Bronchial epithelial cell (primary cell): ENCODE results near the gene ABCA2. TPM values are rescaled to one million over a fixed set of nuclear protein-coding genes. Genes with fewer than 3 reads are reported as not detected.

ENCODE experiments used
- DNase-seq: peaks from one replicate; pipeline ENCODE4 v3.0.0-alpha.2; 2010; ENCODE audit warnings: low read depth
- FAIRE-seq: peaks from 2 replicates; lab custom pipeline; 2011; peaks lifted over from hg19 to GRCh38; lab: Jason Lieb, UNC
- H3K27me3 ChIP-seq: 2 replicates; pipeline ENCODE4 v1.5.1; 2011; ENCODE audit warnings: low read length; ENCODE audit not compliant: control insufficient read depth, insufficient read depth
- H3K36me3 ChIP-seq: 2 replicates; pipeline ENCODE4 v1.5.1; 2011; ENCODE audit warnings: low read length; ENCODE audit not compliant: control insufficient read depth, insufficient read depth
- H3K4me3 ChIP-seq: 2 replicates; pipeline ENCODE4 v1.5.1; 2011; ENCODE audit warnings: mild to moderate bottlenecking, low read depth, low read length, control low read depth
- total RNA-seq: library from RNA; depleted of rRNA; stranded (reverse); fragments of >200 nt; gene quantifications from 2 replicates; pipeline ENCODE4 v1.2.1, GENCODE V29; 2014
- TF ChIP-seq, protein P1 (sequence below): IDR thresholded peaks from 2 replicates; pipeline ENCODE4 v1.5.1; 2011; ENCODE audit warnings: mild to moderate bottlenecking, moderate library complexity, low read length, control low read depth, inconsistent platforms; ENCODE audit not compliant: insufficient read depth, severe bottlenecking

ABCA2 gene
- total RNA-seq, 1 donor from 2014 or later: 5.5 TPM

DNA sequence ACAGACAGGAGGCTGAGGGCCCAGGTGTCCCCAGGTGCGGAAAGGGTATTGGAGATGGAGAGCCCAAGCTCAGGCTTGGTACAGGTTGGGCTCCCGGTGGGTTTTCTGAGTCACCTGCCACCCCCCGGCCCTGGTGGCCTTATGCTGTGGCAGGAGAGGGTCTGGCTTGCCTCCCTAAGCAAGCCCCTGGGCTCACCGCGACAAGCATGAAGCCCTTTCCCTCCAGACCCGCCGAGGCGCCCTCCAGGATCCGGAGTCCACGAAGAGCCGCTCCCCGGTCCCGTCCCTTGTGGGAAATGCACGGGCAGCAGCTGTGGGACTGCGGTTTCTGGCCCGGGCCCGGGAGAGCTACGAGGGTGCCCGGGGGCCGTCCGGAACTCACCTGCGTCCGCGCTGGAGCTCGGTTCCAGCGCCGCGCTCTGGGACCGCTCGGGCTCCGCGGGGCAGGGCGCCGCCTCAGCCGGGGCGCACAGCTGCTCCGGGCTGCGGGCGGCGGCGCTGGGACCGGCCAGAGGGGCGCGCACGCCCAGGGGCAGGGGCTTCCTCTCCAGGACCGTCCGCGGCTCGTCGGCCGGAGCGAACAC lies 41.6 kb upstream of the ABCA2 start:
- TF ChIP-seq, protein P1, sequence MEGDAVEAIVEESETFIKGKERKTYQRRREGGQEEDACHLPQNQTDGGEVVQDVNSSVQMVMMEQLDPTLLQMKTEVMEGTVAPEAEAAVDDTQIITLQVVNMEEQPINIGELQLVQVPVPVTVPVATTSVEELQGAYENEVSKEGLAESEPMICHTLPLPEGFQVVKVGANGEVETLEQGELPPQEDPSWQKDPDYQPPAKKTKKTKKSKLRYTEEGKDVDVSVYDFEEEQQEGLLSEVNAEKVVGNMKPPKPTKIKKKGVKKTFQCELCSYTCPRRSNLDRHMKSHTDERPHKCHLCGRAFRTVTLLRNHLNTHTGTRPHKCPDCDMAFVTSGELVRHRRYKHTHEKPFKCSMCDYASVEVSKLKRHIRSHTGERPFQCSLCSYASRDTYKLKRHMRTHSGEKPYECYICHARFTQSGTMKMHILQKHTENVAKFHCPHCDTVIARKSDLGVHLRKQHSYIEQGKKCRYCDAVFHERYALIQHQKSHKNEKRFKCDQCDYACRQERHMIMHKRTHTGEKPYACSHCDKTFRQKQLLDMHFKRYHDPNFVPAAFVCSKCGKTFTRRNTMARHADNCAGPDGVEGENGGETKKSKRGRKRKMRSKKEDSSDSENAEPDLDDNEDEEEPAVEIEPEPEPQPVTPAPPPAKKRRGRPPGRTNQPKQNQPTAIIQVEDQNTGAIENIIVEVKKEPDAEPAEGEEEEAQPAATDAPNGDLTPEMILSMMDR: no peak
- Histone ChIP-seq H3K27me3 (no peaks in the 10 kb centered on the region), H3K4me3 (peak overlapping the region; percentile 36), H3K36me3 (no peaks in the 10 kb centered on the region)
- no peak for DNase-seq
- no peak for FAIRE-seq

DNA sequence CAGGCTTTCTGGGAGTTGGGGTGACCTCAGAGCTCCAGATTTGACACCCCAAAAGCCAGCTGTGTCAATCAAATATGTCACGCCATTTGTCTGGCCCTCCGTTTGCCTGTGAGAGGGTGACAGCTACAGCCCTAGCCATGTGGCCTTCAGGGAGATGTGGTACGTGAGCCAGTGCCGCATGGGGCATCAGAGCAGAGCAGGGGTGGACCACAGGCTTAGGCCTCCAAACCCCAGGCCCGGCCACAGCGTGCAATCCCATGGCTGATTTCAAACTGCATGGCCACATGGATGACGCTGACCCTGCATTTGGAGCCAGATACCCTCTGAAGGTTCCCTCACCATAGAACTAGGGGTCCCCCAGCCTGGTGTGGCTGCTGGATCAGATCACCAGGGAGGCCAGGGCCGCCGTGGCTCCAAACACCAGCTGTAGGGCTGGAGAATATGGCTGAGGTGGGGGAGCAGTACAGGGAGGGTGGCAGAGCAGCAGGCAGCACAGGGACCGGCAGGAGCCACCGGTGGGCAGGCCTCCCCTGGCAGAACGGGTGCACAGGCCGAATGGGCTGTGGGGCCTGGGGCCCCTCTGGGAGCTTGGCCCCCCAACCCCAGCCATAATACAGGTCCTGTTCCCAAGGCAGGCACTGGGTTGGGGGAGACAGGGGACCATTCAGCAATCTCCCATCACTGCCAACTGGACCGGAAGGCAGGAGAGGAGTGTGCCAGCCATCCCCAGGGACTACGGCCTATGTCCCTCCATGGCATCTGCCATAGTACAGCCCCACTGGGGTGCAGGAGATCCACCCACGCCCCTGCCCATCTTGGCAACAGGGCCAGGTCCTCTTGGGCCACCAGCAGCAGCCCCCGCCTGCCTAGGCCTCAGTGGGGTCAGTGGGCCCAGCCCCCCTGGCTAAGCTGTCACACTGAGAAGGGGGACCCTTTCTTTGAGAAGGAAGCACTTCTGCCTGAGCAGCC lies 40.8 kb upstream of the ABCA2 start:
- TF ChIP-seq, protein P1: no peak
- DNase-seq (no peak), FAIRE-seq (no peak)
- no peaks in the 10 kb centered on the region for H3K36me3 ChIP-seq
- peak overlapping the region; percentile 36 for H3K4me3 ChIP-seq
- no peaks in the 10 kb centered on the region for H3K27me3 ChIP-seq

DNA sequence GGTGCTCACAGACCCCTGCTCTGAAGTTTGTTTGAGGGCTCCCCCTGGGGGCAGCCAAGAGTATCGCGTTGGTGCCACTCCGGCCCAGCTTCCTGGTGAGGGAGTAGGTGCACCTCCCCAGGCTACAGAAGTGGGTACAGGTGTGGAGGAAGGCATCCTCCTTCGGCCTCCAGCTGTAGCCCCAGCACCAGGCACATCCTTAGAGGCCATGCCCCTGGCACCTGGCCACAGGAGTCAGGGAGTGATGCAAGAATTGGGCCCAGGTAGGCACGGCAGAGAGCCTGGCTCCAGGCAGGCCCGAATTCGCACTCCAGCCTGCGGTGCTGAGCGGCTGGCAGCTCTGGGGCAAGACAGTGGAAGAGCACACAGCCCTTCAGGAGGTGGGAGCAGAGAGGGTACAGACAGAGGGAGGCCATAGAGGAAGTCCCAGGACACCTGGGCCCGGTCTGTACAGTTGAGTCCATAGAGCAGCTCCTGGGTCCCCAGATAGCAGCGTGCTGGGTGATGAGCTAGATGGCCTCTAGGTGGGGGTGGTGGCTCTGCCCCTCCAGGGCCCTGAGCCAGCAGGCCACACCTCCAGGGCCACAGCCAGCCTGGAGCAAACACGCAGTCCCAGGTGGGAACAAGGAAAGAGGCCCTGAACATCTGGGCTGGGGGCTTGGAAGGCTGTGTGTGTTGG lies 40.0 kb upstream of the ABCA2 start:
- TF ChIP-seq, protein P1: peak; percentile 89
- DNase-seq (peak; percentile 72), FAIRE-seq (no peak)
- H3K36me3 ChIP-seq: no peaks in the 10 kb centered on the region
- no peaks in the 10 kb centered on the region for H3K27me3 ChIP-seq
- H3K4me3 ChIP-seq: no peak overlapping the region

DNA sequence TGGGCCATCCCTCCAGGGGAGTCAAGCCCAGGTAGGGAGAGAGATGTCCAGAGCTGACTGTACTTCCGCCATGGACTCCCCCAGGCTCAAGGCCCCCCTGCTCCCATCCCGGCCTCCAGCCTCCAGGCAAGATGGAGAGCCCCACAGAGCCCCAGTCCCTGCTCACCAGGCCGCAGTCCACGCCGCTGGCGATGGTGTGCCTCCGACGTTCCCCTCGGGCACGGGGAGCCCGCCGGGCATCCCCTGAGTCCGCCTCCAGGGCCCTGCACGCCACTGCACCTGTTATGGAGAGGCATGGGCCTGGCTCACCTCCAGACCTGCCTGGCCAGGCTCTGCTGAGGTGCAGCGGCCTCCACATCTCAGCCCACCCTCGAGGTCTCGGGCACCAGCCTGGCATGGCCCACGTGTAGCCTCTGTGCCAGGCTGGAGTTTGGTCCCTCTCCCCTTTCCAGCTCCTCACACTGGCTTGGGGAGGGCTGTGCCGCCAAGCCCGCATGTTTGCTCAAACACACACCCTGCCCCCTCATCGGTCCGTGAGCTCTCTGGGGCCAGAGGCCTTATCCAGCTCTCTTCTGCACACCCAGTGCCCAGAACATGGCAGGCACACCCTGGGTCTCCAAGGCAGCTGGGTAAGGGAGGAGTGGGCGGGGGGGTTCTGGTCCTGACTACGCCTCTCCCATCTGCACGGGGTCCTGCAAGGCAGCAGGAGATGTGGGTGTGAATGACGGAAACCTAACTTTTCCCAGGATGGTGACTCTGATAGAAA lies 38.2 kb upstream of the ABCA2 start:
- no peak overlapping the region for H3K4me3 ChIP-seq
- no peaks in the 10 kb centered on the region for H3K36me3 ChIP-seq
- no peak for DNase-seq
- H3K27me3 ChIP-seq: no peaks in the 10 kb centered on the region
- TF ChIP-seq, protein P1: no peak
- no peak for FAIRE-seq

DNA sequence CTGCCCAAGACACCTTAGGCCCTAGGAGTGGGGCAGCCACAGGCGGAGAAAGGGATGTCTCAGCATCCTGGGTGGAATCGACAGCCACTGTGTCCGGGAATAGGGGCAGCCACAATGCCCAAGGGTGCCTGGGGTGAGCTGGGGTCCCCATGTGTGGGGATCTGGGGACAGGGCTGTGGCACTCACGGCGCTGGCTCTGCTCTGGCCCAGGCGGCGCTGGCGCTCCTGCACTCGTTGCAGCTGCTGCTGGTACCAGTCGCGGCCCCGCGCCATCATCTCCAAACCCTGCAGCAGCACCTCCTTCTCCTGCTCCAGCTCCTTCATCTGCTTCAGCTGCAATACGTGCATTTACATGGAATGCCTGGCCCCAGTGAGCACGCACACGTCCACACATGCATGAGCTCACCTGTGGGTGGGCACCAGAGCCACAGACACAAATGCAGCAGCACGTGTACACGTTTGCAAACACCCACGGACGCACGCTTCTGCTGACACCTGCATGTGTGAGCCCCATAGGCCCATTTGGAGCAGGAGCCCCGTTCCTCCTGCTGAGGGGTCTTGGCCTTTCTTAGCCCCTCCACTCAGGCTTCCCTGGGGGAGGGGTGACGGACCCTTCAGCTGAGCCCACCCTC lies 37.4 kb upstream of the ABCA2 start:
- H3K4me3 ChIP-seq: no peak overlapping the region
- H3K36me3 ChIP-seq: no peaks in the 10 kb centered on the region
- TF ChIP-seq, protein P1: no peak
- H3K27me3 ChIP-seq: no peaks in the 10 kb centered on the region
- DNase-seq: no peak
- FAIRE-seq: no peak
